OCI-M2 (cell line): Measurements from ENCODE around the gene NFATC2.

Experiments
- DNase-seq: peaks from one replicate; lab custom pipeline; 2025; ENCODE audit not compliant: unreplicated experiment; lab: John Stamatoyannopoulos, UW

The NFATC2 gene

DNA sequence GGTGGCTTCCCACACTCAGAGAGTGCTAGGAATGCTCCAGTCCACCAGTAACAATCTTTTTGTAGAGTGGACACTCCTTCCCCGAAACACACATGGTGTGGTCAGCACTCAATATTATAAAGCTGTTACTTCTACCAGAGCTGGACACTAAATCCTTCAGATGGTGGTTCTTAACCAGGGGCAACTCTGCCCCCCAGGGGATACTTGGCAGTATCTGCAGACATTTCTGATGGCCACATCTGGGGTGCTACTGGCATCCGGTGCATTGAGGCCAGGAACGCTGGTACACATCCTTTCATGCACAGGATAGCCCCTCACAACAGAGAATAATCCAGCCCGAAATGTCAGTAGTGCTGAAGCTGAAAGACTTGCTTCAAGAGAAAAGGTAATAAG is 124.4 kb downstream of the NFATC2 start:
- no peak for DNase-seq

- DNase-seq = no peak
Measured at GRCh38 chr20:51417250-51418136, 125.0 kb downstream of the NFATC2 start.

- DNase-seq = no peak
Measured at GRCh38 chr20:51416532-51417249, 125.8 kb downstream of the NFATC2 start.

DNA sequence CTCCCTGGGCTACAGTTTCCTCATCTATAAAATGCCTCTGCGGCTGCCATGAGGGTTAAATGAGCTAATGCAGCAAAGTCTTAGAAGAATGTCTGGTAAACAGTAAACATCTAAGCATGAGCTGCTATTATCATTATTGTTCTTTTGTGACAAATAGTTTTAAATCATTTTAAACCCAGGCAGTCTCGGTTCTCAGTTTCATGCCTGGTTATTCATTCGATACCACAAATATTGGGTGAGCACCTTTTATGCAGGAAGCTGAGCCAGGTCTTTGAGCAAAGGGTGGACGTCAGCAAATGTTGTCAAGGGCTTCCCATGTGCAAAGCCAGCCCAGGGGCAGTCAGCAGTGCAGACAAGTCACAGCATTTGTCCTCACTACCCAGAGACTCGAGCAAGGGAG is 128.7 kb downstream of the NFATC2 start:
- DNase-seq = no peak

GRCh38 chr20:51412951-51413481 is 129.5 kb downstream of the NFATC2 start:
- DNase-seq = no peak

GRCh38 chr20:51412333-51412871 is 130.1 kb downstream of the NFATC2 start:
- DNase-seq = no peak

DNA sequence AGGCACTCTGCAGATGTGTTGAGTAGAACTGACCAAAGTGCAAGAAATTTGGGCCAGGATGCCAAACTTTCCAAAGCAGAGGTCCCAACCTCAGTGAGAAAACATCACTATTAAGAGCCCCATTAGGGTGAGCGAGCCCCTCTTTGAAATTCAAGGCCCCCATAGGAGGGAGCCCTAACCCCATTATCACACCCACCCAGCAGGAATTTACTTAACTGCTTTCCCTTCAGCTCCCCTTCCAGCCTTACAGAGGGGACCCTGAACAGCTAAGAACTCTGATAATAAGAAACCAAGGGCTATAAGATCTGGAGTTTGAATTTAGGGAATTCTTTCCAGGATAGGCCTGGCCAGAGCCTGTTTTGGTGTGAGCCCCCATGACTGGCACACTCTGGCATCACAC is 130.6 kb downstream of the NFATC2 start:
- DNase-seq = no peak

GRCh38 chr20:51410586-51411325 is 131.8 kb downstream of the NFATC2 start:
- no peak for DNase-seq

GRCh38 chr20:51409192-51409880 is 133.2 kb downstream of the NFATC2 start:
- DNase-seq = no peak

GRCh38 chr20:51404297-51405060 is 138.0 kb downstream of the NFATC2 start:
- no peak for DNase-seq

DNA sequence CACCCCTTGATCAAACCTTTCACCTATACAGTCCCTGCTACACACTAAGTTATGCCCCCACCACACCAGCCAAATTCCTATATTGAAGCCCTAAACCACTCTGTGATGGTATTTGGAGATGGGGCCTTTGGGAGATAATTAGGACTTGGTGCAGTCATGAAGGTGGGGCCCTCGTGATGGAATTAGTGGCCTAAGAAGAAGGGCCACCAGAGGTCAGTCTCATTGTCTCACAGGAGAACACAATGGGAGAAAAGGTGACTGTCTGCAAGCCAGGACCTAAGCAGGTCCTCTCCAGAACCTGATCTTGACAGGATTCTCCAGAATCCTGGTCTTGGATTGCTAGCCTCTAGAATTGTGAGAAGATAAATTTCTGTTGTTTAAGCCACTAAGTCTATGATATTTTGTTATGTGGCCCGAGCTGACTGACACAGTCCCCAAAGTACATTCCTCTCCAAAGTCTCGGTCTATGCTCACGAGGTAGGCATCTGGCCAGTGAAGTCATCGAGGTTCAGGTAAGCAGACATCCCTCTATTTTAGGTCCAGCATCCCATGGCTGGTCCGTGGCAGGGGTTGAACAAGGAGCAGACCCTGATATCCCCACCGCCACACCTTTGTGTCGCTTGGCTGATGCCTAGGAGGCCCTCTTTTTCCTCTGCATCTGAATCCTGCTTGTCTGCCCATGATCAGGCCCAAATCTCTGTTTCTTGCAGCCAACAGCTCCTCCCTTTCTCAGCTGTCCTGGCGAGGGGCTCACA is 138.9 kb downstream of the NFATC2 start:
- DNase-seq = no peak

- no peak for DNase-seq
Measured at GRCh38 chr20:51402201-51402600, 140.3 kb downstream of the NFATC2 start.

GRCh38 chr20:51401496-51401895 is 141.0 kb downstream of the NFATC2 start:
- no peak for DNase-seq

DNA sequence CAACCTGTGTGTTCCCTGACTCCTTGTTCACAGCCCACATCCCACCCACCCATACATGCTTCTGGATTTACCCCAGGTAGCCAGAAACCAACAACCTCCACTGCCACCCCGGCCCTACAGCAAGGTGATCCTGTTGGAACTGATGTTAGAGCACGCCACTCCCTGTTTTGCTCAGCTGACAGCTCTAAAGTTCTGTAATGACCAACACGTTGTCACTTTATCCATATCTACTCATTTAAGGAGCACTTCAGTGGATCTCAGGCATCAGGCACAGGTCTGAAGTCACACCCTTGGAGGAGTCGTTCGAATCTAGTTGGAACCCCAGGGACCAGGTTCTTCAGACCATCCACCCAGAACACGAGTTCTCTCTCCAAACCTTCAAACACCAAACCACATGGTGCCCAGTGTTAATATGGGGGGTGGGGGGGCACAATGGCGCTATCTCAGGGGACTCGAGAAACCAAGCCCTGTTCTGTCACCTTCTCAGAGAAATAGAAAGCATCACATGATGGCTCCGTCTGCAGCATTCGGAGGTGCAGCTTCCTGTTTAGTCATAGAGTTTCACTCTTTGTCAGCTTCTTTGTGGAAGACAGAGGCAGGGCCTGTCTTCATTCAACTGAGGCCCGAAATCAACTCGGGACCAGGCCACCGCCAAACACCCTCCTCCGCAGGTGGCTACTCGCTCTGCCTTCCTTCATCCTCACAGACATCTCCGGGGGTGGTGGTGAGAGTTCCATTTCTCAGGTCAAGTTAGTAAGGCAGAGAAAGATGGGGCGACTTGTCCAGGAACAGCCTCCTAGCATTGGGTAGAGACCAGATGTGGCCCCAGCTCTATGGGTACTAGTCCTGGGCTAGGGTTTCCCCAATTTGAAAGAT is 142.2 kb downstream of the NFATC2 start:
- DNase-seq = no peak

DNA sequence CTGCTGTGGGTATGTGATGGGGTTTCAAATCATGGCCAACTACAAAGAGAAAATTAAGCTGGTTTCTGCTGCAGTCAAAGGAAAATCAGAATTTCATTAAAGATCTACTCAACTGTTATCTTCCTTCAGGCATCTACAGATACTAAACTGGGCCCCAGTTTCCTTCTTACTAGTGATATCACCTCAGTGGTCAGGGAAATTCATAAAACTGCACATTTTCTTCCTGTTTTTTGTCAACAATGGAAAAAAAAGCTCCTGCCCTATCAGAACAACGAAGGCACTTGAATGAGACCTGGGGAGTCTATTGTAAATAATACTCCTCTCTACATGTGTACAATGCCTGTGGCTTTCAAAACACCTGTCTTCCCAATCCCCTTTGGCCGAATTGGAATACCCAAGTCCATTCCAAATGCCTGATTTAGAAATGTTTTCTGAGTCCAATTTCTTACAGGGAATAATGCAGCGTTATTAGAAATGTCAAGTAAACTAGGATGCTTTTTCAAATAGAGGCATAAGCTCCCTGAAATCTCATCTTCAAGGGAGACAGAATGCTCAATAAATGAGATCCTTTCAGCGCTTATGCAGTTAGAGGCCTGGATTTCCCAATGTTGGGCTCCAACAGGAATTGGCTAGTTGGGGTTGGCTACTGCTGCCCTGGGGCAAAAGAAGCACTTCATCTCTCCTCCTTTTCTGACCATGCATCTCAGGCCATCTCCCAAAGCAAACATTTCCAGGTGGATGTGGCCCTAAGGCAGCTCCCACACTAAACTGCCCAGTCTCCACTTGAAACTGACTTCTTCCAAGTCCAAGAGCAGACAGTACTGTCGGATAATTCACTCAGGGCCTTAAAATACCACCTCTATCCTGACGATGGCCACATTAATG is 143.3 kb downstream of the NFATC2 start:
- DNase-seq = no peak

DNA sequence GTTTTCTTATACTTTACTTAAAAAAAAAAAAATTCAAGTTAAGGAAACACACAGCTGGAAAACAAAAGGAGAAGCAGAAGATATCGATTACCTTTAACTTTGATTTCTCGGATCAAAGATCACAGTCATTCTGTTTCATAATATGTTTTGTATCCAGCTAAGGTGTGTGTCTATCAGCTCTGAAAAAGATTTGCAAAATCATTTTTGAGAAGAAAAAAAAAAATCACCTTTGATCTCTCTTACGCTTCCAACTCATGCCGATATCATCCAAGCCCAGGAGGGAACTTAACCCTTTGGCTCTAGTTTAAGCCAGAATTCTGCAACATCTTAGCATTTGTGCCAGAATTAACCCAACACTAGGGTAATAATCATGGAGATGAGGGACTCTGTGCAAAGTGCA is 144.0 kb downstream of the NFATC2 start:
- DNase-seq = no peak

- no peak for DNase-seq
Measured at GRCh38 chr20:51398083-51398482, 144.4 kb downstream of the NFATC2 start.
